ENCODE results near the gene NBEA.

The NBEA gene

GRCh38 chr13:35595181-35595580 is 653.1 kb downstream of the NBEA start:
- DNase-seq (ENCODE audit: low read depth), result no peak

GRCh38 chr13:35596321-35597030 is 654.4 kb downstream of the NBEA start:
- DNase-seq (ENCODE audit: low read depth), result no peak

- no peak for DNase-seq (ENCODE audit: low read depth)
Measured at GRCh38 chr13:35597451-35597850, 655.4 kb downstream of the NBEA start.

GRCh38 chr13:35598233-35598632 is 656.2 kb downstream of the NBEA start:
- DNase-seq (ENCODE audit: low read depth), result no peak

- no peak for DNase-seq (ENCODE audit: low read depth)
Measured at GRCh38 chr13:35598790-35599369, 656.8 kb downstream of the NBEA start.

GRCh38 chr13:35599384-35599783 is 657.3 kb downstream of the NBEA start:
- no peak for DNase-seq (ENCODE audit: low read depth)

- no peak for DNase-seq (ENCODE audit: low read depth)
Measured at GRCh38 chr13:35600137-35600536, 658.1 kb downstream of the NBEA start.

GRCh38 chr13:35603593-35604285 is 661.7 kb downstream of the NBEA start:
- DNase-seq (ENCODE audit: low read depth), result no peak

GRCh38 chr13:35614666-35615065 is 672.6 kb downstream of the NBEA start:
- DNase-seq (ENCODE audit: low read depth), result no peak

GRCh38 chr13:35617420-35617819 is 675.4 kb downstream of the NBEA start:
- DNase-seq (ENCODE audit: low read depth), result no peak

- no peak for DNase-seq (ENCODE audit: low read depth)
Measured at GRCh38 chr13:35618565-35619083, 676.6 kb downstream of the NBEA start.

GRCh38 chr13:35621989-35622388 is 679.9 kb downstream of the NBEA start:
- DNase-seq (ENCODE audit: low read depth), result no peak

GRCh38 chr13:35629026-35629425 is 687.0 kb downstream of the NBEA start:
- DNase-seq (ENCODE audit: low read depth), result no peak

- DNase-seq (ENCODE audit: low read depth), result no peak
Measured at GRCh38 chr13:35630551-35631275, 688.6 kb downstream of the NBEA start.

- DNase-seq (ENCODE audit: low read depth), result no peak
Measured at GRCh38 chr13:35631666-35632065, 689.6 kb downstream of the NBEA start.

- DNase-seq (ENCODE audit: low read depth), result no peak
Measured at GRCh38 chr13:35643625-35644024, 701.6 kb downstream of the NBEA start.

GRCh38 chr13:35646056-35646774 is 704.1 kb downstream of the NBEA start:
- no peak for DNase-seq (ENCODE audit: low read depth)

- DNase-seq (ENCODE audit: low read depth), result no peak
Measured at GRCh38 chr13:35648201-35648600, 706.1 kb downstream of the NBEA start.

GRCh38 chr13:35649162-35649561 is 707.1 kb downstream of the NBEA start:
- DNase-seq (ENCODE audit: low read depth), result no peak

- DNase-seq (ENCODE audit: low read depth), result no peak
Measured at GRCh38 chr13:35659796-35660195, 717.7 kb downstream of the NBEA start.

- no peak for DNase-seq (ENCODE audit: low read depth)
Measured at GRCh38 chr13:35664747-35665146, 722.7 kb downstream of the NBEA start.

GRCh38 chr13:35669321-35669720 is 727.3 kb downstream of the NBEA start:
- DNase-seq (ENCODE audit: low read depth), result no peak

Measured in stimulated activated CD8-positive, alpha-beta memory T cell treated with anti-CD3 and anti-CD28 coated beads, Interleukin-4, amount 100 ng/mL, for 24 hours (primary cell).